Astrocyte (in vitro differentiated cells and primary cell): ENCODE data around the gene MYH9.

Source experiments
- EZH2 ChIP-seq: IDR thresholded peaks from 2 replicates; pipeline ENCODE4 v1.6.1; 2012; ENCODE audit warnings: mild to moderate bottlenecking, low read length, inconsistent platforms; ENCODE audit not compliant: insufficient read depth
- TF ChIP-seq, protein P1 (sequence below): IDR thresholded peaks from 2 replicates; pipeline ENCODE4 v1.5.1; 2011; ENCODE audit warnings: low read depth, mild to moderate bottlenecking, inconsistent platforms, low read length, moderate library complexity; ENCODE audit not compliant: insufficient read depth

DNA sequence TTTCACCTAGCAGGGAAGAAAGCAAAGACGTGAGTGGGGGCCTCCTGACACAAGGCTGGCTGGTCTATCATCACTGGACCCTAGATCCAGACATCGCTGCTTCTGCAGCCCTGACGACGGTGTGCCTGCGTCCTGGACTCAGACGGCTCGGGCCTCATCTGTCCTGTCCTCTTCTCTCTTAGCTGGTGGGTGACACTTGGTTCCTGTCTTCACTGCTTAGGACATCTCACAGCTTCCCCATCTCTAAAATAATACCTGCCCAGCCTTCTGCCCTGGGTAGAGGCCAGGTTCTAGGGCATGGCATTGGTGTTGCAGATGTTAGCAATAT lies 93.5 kb downstream of the MYH9 start:
- TF ChIP-seq, protein P1, sequence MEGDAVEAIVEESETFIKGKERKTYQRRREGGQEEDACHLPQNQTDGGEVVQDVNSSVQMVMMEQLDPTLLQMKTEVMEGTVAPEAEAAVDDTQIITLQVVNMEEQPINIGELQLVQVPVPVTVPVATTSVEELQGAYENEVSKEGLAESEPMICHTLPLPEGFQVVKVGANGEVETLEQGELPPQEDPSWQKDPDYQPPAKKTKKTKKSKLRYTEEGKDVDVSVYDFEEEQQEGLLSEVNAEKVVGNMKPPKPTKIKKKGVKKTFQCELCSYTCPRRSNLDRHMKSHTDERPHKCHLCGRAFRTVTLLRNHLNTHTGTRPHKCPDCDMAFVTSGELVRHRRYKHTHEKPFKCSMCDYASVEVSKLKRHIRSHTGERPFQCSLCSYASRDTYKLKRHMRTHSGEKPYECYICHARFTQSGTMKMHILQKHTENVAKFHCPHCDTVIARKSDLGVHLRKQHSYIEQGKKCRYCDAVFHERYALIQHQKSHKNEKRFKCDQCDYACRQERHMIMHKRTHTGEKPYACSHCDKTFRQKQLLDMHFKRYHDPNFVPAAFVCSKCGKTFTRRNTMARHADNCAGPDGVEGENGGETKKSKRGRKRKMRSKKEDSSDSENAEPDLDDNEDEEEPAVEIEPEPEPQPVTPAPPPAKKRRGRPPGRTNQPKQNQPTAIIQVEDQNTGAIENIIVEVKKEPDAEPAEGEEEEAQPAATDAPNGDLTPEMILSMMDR: no peak
- no peak for TF ChIP-seq EZH2
